NB4 (cell line): ENCODE measurements around the gene RERE.

Source experiments
- DNase-seq: peaks from one replicate; pipeline ENCODE4 v3.0.0; 2010; ENCODE audit warnings: low read depth
- H3K4me3 ChIP-seq: one replicate; pipeline ENCODE4 v1.5.1; 2011; ENCODE audit warnings: mild to moderate bottlenecking, low read depth, low read length, moderate library complexity
- MYC ChIP-seq: IDR thresholded peaks from 2 replicates; pipeline ENCODE4 v1.6.1; 2011; ENCODE audit warnings: low read depth, low read length
- POLR2A ChIP-seq: IDR thresholded peaks from 2 replicates; pipeline ENCODE4 v1.6.1; 2011; ENCODE audit warnings: mild to moderate bottlenecking; ENCODE audit not compliant: insufficient read length; ENCODE audit errors: extremely low read depth
- TF ChIP-seq, protein P1 (sequence below): IDR thresholded peaks from 2 replicates; pipeline ENCODE4 v1.6.1; 2011; ENCODE audit warnings: low read depth, low read length
- TF ChIP-seq, protein P2 (sequence below): IDR thresholded peaks from one replicate; pipeline ENCODE4 v1.5.1; 2012; ENCODE audit warnings: low read depth, low read length

The RERE gene

DNA sequence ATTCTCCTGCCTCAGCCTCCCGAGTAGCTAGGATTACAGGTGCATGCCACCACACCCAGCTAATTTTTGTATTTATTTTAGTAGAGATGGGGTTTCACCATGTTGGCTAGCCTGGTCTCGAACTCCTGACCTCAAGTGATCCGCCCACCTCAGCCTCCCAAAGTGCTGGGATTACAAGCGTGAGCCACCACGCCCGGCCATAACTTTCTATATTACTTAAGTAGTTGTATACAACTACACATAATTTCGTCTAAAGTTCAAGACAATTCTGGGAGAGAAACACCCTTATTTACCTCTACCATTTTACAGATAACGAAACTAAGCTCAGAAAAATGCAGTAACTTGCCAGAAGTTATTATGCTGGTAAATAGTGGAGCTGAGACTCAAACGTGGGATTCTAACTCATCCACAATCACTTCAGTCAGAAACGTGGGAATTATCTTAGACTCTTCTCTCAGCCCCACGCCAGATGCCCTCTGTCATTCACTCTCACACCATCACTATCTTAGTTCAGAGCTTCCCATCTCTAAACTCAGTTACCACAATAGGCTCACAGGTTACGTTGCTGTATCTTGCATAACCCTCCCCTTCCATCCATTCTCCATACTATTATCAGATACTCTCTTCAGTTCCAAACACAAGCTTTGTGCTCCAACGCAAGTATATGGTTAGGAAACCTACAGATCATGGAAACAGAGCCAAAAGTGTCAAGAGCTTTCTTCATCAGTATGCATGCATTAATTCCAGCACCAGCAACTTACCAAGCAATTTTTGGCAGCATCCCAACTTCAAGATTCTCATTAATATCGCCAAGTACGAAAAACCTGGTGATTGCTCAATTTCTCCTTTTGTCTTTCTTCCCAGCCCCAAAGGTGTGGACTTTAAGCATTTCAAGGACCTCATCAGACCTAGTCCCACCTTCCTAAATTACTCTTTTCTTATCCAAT, 69.3 kb downstream of the RERE start:
- TF ChIP-seq, protein P1, sequence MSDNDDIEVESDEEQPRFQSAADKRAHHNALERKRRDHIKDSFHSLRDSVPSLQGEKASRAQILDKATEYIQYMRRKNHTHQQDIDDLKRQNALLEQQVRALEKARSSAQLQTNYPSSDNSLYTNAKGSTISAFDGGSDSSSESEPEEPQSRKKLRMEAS, result no peak
- TF ChIP-seq POLR2A (no peak), MYC (no peak)
- TF ChIP-seq, protein P2, sequence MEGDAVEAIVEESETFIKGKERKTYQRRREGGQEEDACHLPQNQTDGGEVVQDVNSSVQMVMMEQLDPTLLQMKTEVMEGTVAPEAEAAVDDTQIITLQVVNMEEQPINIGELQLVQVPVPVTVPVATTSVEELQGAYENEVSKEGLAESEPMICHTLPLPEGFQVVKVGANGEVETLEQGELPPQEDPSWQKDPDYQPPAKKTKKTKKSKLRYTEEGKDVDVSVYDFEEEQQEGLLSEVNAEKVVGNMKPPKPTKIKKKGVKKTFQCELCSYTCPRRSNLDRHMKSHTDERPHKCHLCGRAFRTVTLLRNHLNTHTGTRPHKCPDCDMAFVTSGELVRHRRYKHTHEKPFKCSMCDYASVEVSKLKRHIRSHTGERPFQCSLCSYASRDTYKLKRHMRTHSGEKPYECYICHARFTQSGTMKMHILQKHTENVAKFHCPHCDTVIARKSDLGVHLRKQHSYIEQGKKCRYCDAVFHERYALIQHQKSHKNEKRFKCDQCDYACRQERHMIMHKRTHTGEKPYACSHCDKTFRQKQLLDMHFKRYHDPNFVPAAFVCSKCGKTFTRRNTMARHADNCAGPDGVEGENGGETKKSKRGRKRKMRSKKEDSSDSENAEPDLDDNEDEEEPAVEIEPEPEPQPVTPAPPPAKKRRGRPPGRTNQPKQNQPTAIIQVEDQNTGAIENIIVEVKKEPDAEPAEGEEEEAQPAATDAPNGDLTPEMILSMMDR, result no peak
- DNase-seq, result no peak
- no peak overlapping the region for H3K4me3 ChIP-seq

DNA sequence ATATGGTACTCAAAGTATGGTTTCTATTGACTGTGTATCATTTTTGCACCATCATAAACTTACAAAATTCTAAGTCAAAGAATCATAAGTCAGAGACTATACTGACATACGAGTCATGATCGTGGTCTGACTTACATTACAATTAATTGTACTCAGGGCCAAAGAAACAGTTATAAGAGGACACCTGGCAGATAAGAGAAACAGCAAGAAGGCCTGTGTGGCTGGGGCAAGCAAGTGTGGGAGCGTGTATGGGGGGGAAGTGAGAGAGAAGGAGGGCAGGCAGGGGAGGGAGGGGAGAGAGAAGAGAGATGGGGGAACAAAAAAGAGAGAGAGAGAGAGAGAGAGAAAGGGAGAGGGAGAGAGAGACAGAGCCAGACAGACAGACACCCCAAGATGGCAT, 70.9 kb downstream of the RERE start:
- no peak overlapping the region for H3K4me3 ChIP-seq
- DNase-seq, result peak; percentile 51
- TF ChIP-seq POLR2A (no peak), MYC (no peak)
- TF ChIP-seq, protein P2, result no peak
- TF ChIP-seq, protein P1, result no peak

DNA sequence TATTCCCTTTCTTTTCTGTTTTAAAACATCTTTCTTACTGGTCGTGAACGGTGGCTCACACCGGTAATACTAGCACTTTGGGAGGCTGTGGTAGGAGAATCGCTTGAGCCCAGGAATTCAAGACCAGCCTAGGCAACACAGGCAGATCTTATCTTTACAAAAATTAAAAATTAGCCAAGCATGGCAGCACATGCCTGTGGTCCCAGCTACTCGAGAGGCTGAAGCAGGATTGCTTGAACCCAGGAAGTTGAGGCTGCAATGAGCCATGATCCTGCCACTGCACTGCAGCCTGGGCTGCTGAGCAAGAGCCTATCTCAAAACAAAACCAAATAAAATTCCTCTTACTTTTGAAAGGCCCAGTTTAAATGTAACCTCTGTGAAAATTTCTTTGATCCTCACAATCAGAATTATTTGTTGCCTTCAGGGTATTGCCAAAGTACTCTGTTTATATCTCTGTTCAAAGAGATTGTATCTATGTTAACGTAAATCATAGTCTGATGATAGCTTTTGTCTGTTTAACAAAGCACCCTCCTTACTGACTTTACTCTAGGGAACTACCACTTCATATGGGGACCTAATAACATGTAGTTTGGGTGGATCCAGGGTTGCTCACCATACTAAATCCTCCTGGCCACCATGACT, 71.6 kb downstream of the RERE start:
- no peak overlapping the region for H3K4me3 ChIP-seq
- DNase-seq, result no peak
- TF ChIP-seq, protein P1, result no peak
- TF ChIP-seq, protein P2, result no peak
- TF ChIP-seq MYC, result no peak
- no peak for TF ChIP-seq POLR2A

DNA sequence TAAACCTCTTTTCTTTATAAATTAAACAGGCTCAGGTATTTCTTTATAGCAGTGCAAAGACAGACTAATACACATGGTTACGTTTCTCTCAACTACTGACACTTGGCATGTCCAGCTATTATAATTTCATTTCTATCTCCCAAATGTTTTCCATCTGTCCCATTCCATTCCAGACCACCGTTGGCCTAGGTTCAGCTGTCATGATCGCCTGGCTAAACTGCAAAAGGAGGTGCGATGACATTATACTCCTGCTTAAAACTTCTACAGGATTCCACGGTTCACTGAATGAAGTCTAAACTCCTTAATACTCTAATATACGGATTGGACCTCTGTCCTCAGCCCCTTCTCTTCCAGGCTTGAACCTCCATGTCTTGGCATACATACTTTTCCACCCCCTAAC, 72.1 kb downstream of the RERE start:
- TF ChIP-seq, protein P2, result no peak
- no peak for TF ChIP-seq POLR2A
- no peak for DNase-seq
- no peak overlapping the region for H3K4me3 ChIP-seq

DNA sequence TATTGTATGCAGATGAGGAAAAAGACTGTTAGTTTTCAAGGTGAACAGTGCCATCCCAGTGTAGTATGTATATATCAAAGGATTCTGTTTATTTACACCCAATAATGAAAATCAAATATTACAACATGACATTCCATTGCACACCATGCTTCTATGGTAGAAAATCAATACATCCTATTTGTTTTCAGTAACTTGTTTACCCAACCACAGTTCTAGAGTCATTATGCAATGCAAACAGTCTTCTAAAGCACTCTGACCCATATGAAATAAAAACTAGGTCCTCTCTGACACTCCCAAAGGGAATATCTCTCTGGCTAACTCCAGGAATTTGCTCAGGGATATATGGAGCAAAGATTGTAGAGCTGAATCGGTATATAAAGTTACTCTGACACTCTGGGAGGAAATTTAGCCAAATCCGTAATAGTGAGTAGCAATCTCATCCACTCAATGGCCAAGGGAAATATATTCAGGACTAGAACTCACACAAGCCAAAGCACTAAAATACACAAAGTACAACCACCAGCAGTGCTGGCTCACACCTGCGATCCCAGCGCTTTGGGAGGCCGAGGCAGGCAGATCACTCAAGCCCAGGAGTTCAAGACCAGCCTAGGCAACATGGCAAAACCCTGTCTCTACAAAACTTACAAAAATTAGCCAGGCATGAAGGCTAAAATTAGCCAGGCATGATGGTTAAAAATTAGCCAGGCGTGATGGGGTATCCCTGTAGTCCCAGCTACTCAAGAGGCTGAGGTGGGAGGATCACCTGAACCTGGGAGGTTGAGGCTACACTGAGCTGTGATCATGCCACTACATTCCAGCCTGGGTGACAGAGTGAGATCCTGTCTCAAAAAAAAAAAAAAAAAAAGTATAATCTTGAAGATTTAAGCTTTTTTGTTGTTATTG, 75.2 kb downstream of the RERE start:
- H3K4me3 ChIP-seq, result no peak overlapping the region
- no peak for DNase-seq
- TF ChIP-seq, protein P1, result no peak
- TF ChIP-seq, protein P2, result no peak
- TF ChIP-seq MYC (no peak), POLR2A (no peak)
